Neural cell (in vitro differentiated cells): ENCODE data around the gene PLEKHA7. TPM values are rescaled to one million over a fixed set of nuclear protein-coding genes. Genes with fewer than 3 reads are reported as not detected.

Source experiments
- H2AFZ ChIP-seq: fragments of 200-600, 300-800 bp; sonication (generic), shearing (Covaris generic); 2 replicates; pipeline ENCODE4 v1.6.0; 2014; ENCODE audit warnings: low read depth, mild to moderate bottlenecking, antibody characterized with exemption, low read length, moderate library complexity
- H3F3A ChIP-seq: fragments of 200-600 bp; shearing (Covaris generic); 2 replicates; pipeline ENCODE4 v1.6.1; 2016; ENCODE audit warnings: mild to moderate bottlenecking, moderate library complexity, mixed read lengths, antibody characterized with exemption, low read length; ENCODE audit not compliant: insufficient read depth, poor library complexity, severe bottlenecking
- H3K27ac ChIP-seq: fragments of 200-600, 300-800 bp; sonication (generic), shearing (Covaris generic); 2 replicates; pipeline ENCODE4 v1.5.1; 2014; ENCODE audit warnings: mild to moderate bottlenecking, low read length, moderate library complexity
- H3K27me3 ChIP-seq: fragments of 300-800, 200-600 bp; sonication (generic), shearing (Covaris generic); 2 replicates; pipeline ENCODE4 v1.6.0; 2014; ENCODE audit warnings: mild to moderate bottlenecking, low read depth, low read length, moderate library complexity; ENCODE audit not compliant: insufficient read depth
- H3K36me3 ChIP-seq: fragments of 300-800, 200-600 bp; sonication (generic), shearing (Covaris generic); 2 replicates; pipeline ENCODE4 v1.5.1; 2014; ENCODE audit warnings: mild to moderate bottlenecking, antibody characterized with exemption, low read length, moderate library complexity; ENCODE audit not compliant: insufficient read depth
- H3K4me2 ChIP-seq: fragments of 300-800, 200-600 bp; sonication (generic), shearing (Covaris generic); 2 replicates; pipeline ENCODE4 v1.6.0; 2014; ENCODE audit warnings: mild to moderate bottlenecking, low read length
- H3K4me3 ChIP-seq: fragments of 300-800, 200-600 bp; sonication (generic), shearing (Covaris generic); 2 replicates; pipeline ENCODE4 v1.5.1; 2014; ENCODE audit warnings: mild to moderate bottlenecking, low read length, moderate library complexity
- H3K79me2 ChIP-seq: fragments of 200-600 bp; shearing (Covaris generic); replicated peaks from 2 replicates; pipeline ENCODE4 v1.6.0; 2014; ENCODE audit warnings: mild to moderate bottlenecking, low read length, moderate library complexity; ENCODE audit not compliant: insufficient read depth
- H3K9ac ChIP-seq: fragments of 300-800, 200-600 bp; sonication (generic), shearing (Covaris generic); 2 replicates; pipeline ENCODE4 v1.6.1; 2016; ENCODE audit warnings: mild to moderate bottlenecking, low read length, mixed read lengths
- H3K9me2 ChIP-seq: fragments of 200-600 bp; shearing (Covaris generic); 2 replicates; pipeline ENCODE4 v1.6.1; 2016; ENCODE audit warnings: mild to moderate bottlenecking, low read length, mixed read lengths; ENCODE audit not compliant: insufficient read depth
- H3K9me3 ChIP-seq: fragments of 200-600, 300-800 bp; sonication (generic), shearing (Covaris generic); 2 replicates; pipeline ENCODE4 v1.6.1; 2016; ENCODE audit warnings: mild to moderate bottlenecking, mixed run types, low read length, moderate library complexity, mixed read lengths
- H4K20me1 ChIP-seq: fragments of 200-600 bp; shearing (Covaris generic); 2 replicates; pipeline ENCODE4 v1.6.1; 2016; ENCODE audit warnings: mild to moderate bottlenecking, mixed run types; ENCODE audit not compliant: insufficient read depth
- CTCF ChIP-seq: fragments of 450-650 bp; IDR thresholded peaks from 2 replicates; pipeline ENCODE4 v1.5.1; 2014; ENCODE audit warnings: antibody characterized with exemption, mild to moderate bottlenecking, moderate library complexity; ENCODE audit not compliant: poor library complexity, severe bottlenecking
- EP300 ChIP-seq: fragments of 450-650 bp; conservative IDR thresholded peaks from 2 replicates; pipeline ENCODE4 v1.6.1; 2014; ENCODE audit warnings: antibody characterized with exemption, mild to moderate bottlenecking, moderate library complexity; ENCODE audit not compliant: poor library complexity, severe bottlenecking
- EZH2 ChIP-seq: fragments of 200-600, 300-800 bp; shearing (Covaris generic), sonication (generic); IDR thresholded peaks from 2 replicates; pipeline ENCODE4 v1.6.1; 2014; ENCODE audit warnings: antibody characterized with exemption, low read length, borderline replicate concordance, mild to moderate bottlenecking; ENCODE audit not compliant: insufficient read depth, poor library complexity, severe bottlenecking
- MXI1 ChIP-seq: fragments of 450-650 bp; conservative IDR thresholded peaks from 2 replicates; pipeline ENCODE4 v1.6.1; 2014; ENCODE audit warnings: antibody characterized with exemption, mild to moderate bottlenecking; ENCODE audit not compliant: poor library complexity, severe bottlenecking
- POLR2AphosphoS5 ChIP-seq: IDR thresholded peaks from 2 replicates; pipeline ENCODE4 v1.6.1; 2012
- RAD21 ChIP-seq: fragments of 450-650 bp; conservative IDR thresholded peaks from 2 replicates; pipeline ENCODE4 v1.6.1; 2014; ENCODE audit warnings: antibody characterized with exemption, mild to moderate bottlenecking, moderate library complexity
- REST ChIP-seq: IDR thresholded peaks from 2 replicates; pipeline ENCODE4 v1.6.1; 2012; ENCODE audit warnings: borderline replicate concordance
- polyA plus RNA-seq: library from polyadenylated mRNA; depleted of rRNA; stranded (reverse); fragments of >200 nt; gene quantifications from 2 replicates; pipeline ENCODE4 v1.2.3, GENCODE V29; 2014

PLEKHA7 gene
- polyA plus RNA-seq, 1 donor from 2014 or later, result 45.7 TPM

- no peak overlapping the region for H3K4me2 ChIP-seq
- no peaks in the 10 kb centered on the region for H3K9me2 ChIP-seq
- no peaks in the 10 kb centered on the region for H3K79me2 ChIP-seq
- H3K9ac ChIP-seq, result no peak overlapping the region
- TF ChIP-seq MXI1 (no peak), REST (no peak), POLR2AphosphoS5 (no peak), EZH2 (no peak), EP300 (no peak), RAD21 (no peak)
- no peaks in the 10 kb centered on the region for H4K20me1 ChIP-seq
- H3F3A ChIP-seq, result no peaks in the 10 kb centered on the region
- no peaks in the 10 kb centered on the region for H3K9me3 ChIP-seq
- no peak overlapping the region for H3K27ac ChIP-seq
- H3K36me3 ChIP-seq, result no peaks in the 10 kb centered on the region
- no peaks in the 10 kb centered on the region for H3K27me3 ChIP-seq
- no peak overlapping the region for H2AFZ ChIP-seq
- no peak overlapping the region for H3K4me3 ChIP-seq
Observed at GRCh38 chr11:16776711-16777612, 237.3 kb downstream of the PLEKHA7 start.

DNA sequence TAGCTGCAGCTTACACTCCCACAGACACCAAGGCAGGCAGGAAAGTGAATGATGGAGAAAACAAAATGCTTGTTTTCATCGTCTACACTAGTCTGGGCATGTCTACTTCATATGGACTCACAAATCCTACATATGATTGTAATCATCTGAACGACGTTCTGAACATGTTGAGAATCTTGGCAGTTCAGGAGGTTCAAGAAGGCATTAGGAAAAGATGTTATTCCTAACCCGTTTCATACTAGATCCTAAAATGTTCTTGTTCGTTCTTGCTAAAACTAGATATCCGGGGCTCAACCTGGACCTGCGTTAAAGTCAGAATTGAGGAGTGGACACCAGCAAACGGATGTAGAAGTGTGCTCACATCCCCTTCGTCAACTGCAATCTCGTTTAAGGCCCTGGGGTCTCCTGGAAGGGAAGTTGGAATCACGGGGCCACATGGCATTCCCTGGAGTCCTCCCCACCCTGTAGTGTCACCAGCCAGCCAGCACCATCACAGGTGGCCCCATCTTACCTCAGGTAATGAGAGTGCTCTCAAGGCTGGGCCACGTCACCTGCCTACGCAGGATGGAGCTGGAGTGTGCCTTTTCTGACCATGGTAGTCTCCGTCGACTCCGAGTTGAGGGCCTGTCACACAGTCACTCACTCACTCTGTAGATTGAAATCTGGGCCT is 238.5 kb downstream of the PLEKHA7 start:
- Histone ChIP-seq H3K27ac (no peak overlapping the region), H3K79me2 (no peaks in the 10 kb centered on the region), H3K27me3 (no peaks in the 10 kb centered on the region)

More for the DNA sequence above, 238.5 kb downstream of the PLEKHA7 start:
- Histone ChIP-seq H3K9ac (no peak overlapping the region), H3K9me2 (no peaks in the 10 kb centered on the region), H3F3A (no peaks in the 10 kb centered on the region), H3K9me3 (no peaks in the 10 kb centered on the region), H3K36me3 (no peaks in the 10 kb centered on the region), H4K20me1 (no peaks in the 10 kb centered on the region), H3K4me3 (no peak overlapping the region), H3K4me2 (no peak overlapping the region), H2AFZ (no peak overlapping the region)
- TF ChIP-seq CTCF (no peak), EZH2 (no peak)
